ENCODE measurements around the gene SF3A2. TPM values are rescaled to one million over a fixed set of nuclear protein-coding genes. Genes with fewer than 3 reads are reported as not detected.

The SF3A2 gene
- polyA plus RNA-seq, 1 donor from 2014 or later = 14.4 TPM

GRCh38 chr19:2260341-2260805 is 23.7 kb downstream of the SF3A2 start:
- no peaks in the 10 kb centered on the region for H3K79me2 ChIP-seq (replicated peaks; ENCODE audit: insufficient read depth, low read length)
- no peak overlapping the region for H3K4me3 ChIP-seq (ENCODE audit: low read length)
- no peaks in the 10 kb centered on the region for H3K9me3 ChIP-seq (ENCODE audit: low read length)
- no peaks in the 10 kb centered on the region for H3K27me3 ChIP-seq (ENCODE audit: insufficient read depth, low read depth, low read length)
- no peaks in the 10 kb centered on the region for H4K20me1 ChIP-seq (ENCODE audit: insufficient read depth)
- H3K9ac ChIP-seq (ENCODE audit: low read length) = no peak overlapping the region
- H3K4me2 ChIP-seq (ENCODE audit: low read length) = no peak overlapping the region
- no peaks in the 10 kb centered on the region for H3K9me2 ChIP-seq (ENCODE audit: insufficient read depth, low read length)
- no peak overlapping the region for H2AFZ ChIP-seq (ENCODE audit: low read depth, low read length)
- no peaks in the 10 kb centered on the region for H3K36me3 ChIP-seq (ENCODE audit: insufficient read depth, low read length)
- no peak overlapping the region for H3K27ac ChIP-seq (ENCODE audit: low read length)
- TF ChIP-seq RAD21 (conservative IDR thresholded peaks at IDR 0.05) (no peak), REST (IDR thresholded peaks at IDR 0.05; ENCODE audit: borderline replicate concordance) (no peak), SMC3 (conservative IDR thresholded peaks at IDR 0.05; ENCODE audit: poor library complexity) (no peak)
- H3F3A ChIP-seq (ENCODE audit: insufficient read depth, low read length, poor library complexity, severe bottlenecking) = no peaks in the 10 kb centered on the region

DNA sequence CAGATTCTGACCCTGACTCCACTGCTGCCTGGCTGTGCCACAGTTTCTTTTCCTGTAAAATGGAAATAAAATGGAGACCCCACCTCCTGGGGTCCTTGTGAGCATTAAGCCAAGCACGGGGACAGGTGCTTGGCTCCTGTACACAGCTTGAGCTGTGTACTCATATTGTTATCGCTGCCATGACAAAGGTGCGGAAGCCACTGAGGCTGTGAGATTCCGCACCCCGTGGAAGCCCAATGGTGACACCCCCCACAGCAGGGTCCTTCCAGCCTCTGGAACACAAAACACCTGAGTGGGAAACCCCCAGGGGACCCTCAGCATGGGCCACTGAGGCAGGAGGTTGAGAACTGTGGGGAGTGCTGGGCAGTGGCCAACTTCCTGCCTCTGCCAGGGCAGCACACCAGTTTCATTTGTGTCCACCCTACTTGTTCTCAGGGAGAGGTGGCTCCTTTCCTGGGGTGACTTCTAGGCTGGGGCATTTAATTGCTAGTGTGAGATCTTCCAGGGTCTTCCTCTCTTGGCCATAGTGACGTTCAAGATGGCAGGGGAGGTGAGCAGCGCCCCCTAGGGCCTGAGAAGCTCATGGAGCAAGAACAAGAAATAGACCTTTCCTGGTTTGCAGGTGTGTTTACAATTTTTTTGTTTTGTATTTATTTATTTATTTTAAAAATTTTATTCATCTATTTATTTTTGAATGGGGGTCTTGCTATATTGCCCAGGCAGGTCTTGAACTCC is 25.0 kb downstream of the SF3A2 start:
- Histone ChIP-seq H3K9me3 (ENCODE audit: low read length) (no peaks in the 10 kb centered on the region), H3K27ac (ENCODE audit: low read length) (no peak overlapping the region), H3K79me2 (replicated peaks; ENCODE audit: insufficient read depth, low read length) (no peaks in the 10 kb centered on the region), H3K9ac (ENCODE audit: low read length) (no peak overlapping the region), H3K27me3 (ENCODE audit: insufficient read depth, low read depth, low read length) (no peaks in the 10 kb centered on the region), H3K9me2 (ENCODE audit: insufficient read depth, low read length) (no peaks in the 10 kb centered on the region), H4K20me1 (ENCODE audit: insufficient read depth) (no peaks in the 10 kb centered on the region), H2AFZ (ENCODE audit: low read depth, low read length) (no peak overlapping the region), H3K4me3 (ENCODE audit: low read length) (no peak overlapping the region), H3K4me2 (ENCODE audit: low read length) (no peak overlapping the region), H3F3A (ENCODE audit: insufficient read depth, low read length, poor library complexity, severe bottlenecking) (no peaks in the 10 kb centered on the region), H3K36me3 (ENCODE audit: insufficient read depth, low read length) (no peaks in the 10 kb centered on the region)
- TF ChIP-seq EZH2 (IDR thresholded peaks at IDR 0.05; ENCODE audit: borderline replicate concordance, insufficient read depth, low read length, poor library complexity, severe bottlenecking) (no peak), RAD21 (conservative IDR thresholded peaks at IDR 0.05) (no peak), EP300 (conservative IDR thresholded peaks at IDR 0.05; ENCODE audit: poor library complexity, severe bottlenecking) (no peak), MXI1 (conservative IDR thresholded peaks at IDR 0.05; ENCODE audit: poor library complexity, severe bottlenecking) (no peak), CTCF (IDR thresholded peaks at IDR 0.05; ENCODE audit: poor library complexity, severe bottlenecking) (no peak), TAF1 (IDR thresholded peaks at IDR 0.05; ENCODE audit: low read depth) (no peak)

All from neural cell (in vitro differentiated cells).